GM18526 (cell line): Measurements from ENCODE around the gene ZNF439.

Experiments
- POLR2A ChIP-seq: IDR thresholded peaks from 3 replicates; pipeline ENCODE4 v1.6.1; 2011; ENCODE audit not compliant: insufficient read length; ENCODE audit errors: extremely low read depth

The ZNF439 gene

GRCh38 chr19:11848594-11849469 is at the start of gene ZNF439:
TSS of gene ZNF439 (plus strand) at chr19:11848726. CDS start at chr19:11848868, 142 bp downstream.
- TF ChIP-seq POLR2A = peak; percentile 45

GRCh38 chr19:11806354-11807098 is 42.0 kb upstream of the ZNF439 start:
- TF ChIP-seq POLR2A = no peak

GRCh38 chr19:11807099-11807380 is 41.5 kb upstream of the ZNF439 start:
- no peak for TF ChIP-seq POLR2A

- TF ChIP-seq POLR2A = no peak
These were observed 34.9 kb upstream of the ZNF439 start for GRCh38 chr19:11813703-11814028.

GRCh38 chr19:11814029-11814699 is 34.4 kb upstream of the ZNF439 start, which contains the start of gene ZNF440:
TSS of gene ZNF440 (plus strand) at chr19:11814273. CDS start at chr19:11814448, 175 bp downstream.
- peak; percentile 87 for TF ChIP-seq POLR2A

GRCh38 chr19:11814700-11815035 is 33.9 kb upstream of the ZNF439 start:
- no peak for TF ChIP-seq POLR2A

GRCh38 chr19:11821474-11822109 is 26.9 kb upstream of the ZNF439 start:
- TF ChIP-seq POLR2A = no peak

GRCh38 chr19:11832253-11832912 is 16.1 kb upstream of the ZNF439 start:
- no peak for TF ChIP-seq POLR2A

GRCh38 chr19:11833541-11833940 is 15.0 kb upstream of the ZNF439 start:
- no peak for TF ChIP-seq POLR2A

- TF ChIP-seq POLR2A = no peak
These were observed 4.8 kb upstream of the ZNF439 start for GRCh38 chr19:11843722-11844121.

- TF ChIP-seq POLR2A = no peak
These were observed 329 bp upstream of the ZNF439 start for GRCh38 chr19:11848200-11848593.

GRCh38 chr19:11853358-11853757 is 4.8 kb downstream of the ZNF439 start:
- no peak for TF ChIP-seq POLR2A

GRCh38 chr19:11856596-11857250 is 8.2 kb downstream of the ZNF439 start:
- TF ChIP-seq POLR2A = no peak

- TF ChIP-seq POLR2A = no peak
These were observed 12.2 kb downstream of the ZNF439 start for GRCh38 chr19:11860721-11861120.
